Stimulated activated CD8-positive, alpha-beta memory T cell treated with anti-CD3 and anti-CD28 coated beads, Interleukin-7, amount 100 ng/mL, for 48 hours (primary cell): Measurements from ENCODE around the gene HERPUD2.
"Not testable (repeated sequence)": the region's sequence is repeated elsewhere in the genome, so short reads cannot be mapped to it uniquely, and the experiment has no call there.

ENCODE experiments used
- DNase-seq, 2 donors: peaks; one replicate each; pipeline ENCODE4 v3.0.0-alpha.2; 2020; ENCODE audit warnings: low read depth in 1 of 2; ENCODE audit errors: extremely low read depth in 1 of 2

The HERPUD2 gene

GRCh38 chr7:35624299-35625186 lies 70.4 kb downstream of the HERPUD2 start:
- no peak for DNase-seq

- no peak for DNase-seq
These were observed 71.6 kb downstream of the HERPUD2 start for GRCh38 chr7:35623381-35623780.

- DNase-seq: no peak
These were observed 75.1 kb downstream of the HERPUD2 start for GRCh38 chr7:35619863-35620262.

GRCh38 chr7:35617041-35617440 lies 77.9 kb downstream of the HERPUD2 start:
- DNase-seq: no peak

GRCh38 chr7:35613150-35613549 lies 81.8 kb downstream of the HERPUD2 start:
- DNase-seq: no peak

- DNase-seq: no peak
These were observed 89.2 kb downstream of the HERPUD2 start for GRCh38 chr7:35605760-35606159.

- DNase-seq: no peak
These were observed 90.3 kb downstream of the HERPUD2 start for GRCh38 chr7:35604595-35604994.

GRCh38 chr7:35599645-35600044 lies 95.3 kb downstream of the HERPUD2 start:
- no peak for DNase-seq

- no peak for DNase-seq
These were observed 95.9 kb downstream of the HERPUD2 start for GRCh38 chr7:35599061-35599460.

- no peak for DNase-seq
These were observed 98.9 kb downstream of the HERPUD2 start for GRCh38 chr7:35596061-35596460.

GRCh38 chr7:35593899-35594298 lies 101.0 kb downstream of the HERPUD2 start:
- no peak for DNase-seq

GRCh38 chr7:35588647-35589046 lies 106.3 kb downstream of the HERPUD2 start:
- DNase-seq: no peak

- DNase-seq: no peak
These were observed 109.9 kb downstream of the HERPUD2 start for GRCh38 chr7:35584990-35585389.

GRCh38 chr7:35584533-35584932 lies 110.4 kb downstream of the HERPUD2 start:
- DNase-seq: not testable (repeated sequence)
